Endothelial cell of hepatic sinusoid (primary cell): ENCODE data around the gene CPNE8.
"Not testable (repeated sequence)": the region's sequence is repeated elsewhere in the genome, so short reads cannot be mapped to it uniquely, and the experiment has no call there.

Experiments
- in situ Hi-C: cut with HindIII; loops from 2 replicates; pipeline ENCODE4 v1.10.0; 2017; ENCODE audit warnings: low sequenced_read_pairs

Gene CPNE8

GRCh38 chr12:38744041-38744440, 161.3 kb downstream of the CPNE8 start:
- in situ Hi-C loops, result no loop called here

- in situ Hi-C loops, result not testable (repeated sequence)
These were observed 162.9 kb downstream of the CPNE8 start for GRCh38 chr12:38742496-38742895.

GRCh38 chr12:38736821-38737220, 168.6 kb downstream of the CPNE8 start:
- in situ Hi-C loops, result no loop called here

GRCh38 chr12:38732761-38733160, 172.6 kb downstream of the CPNE8 start:
- in situ Hi-C loops, result no loop called here

- in situ Hi-C loops, result loop anchor here (10.0 kb wide), 1 partner anchor 46 kb away; no protein-coding TSS in a partner anchor
These were observed 176.5 kb downstream of the CPNE8 start for GRCh38 chr12:38728894-38729293.

GRCh38 chr12:38721611-38722252, 183.7 kb downstream of the CPNE8 start:
- in situ Hi-C loops, result loop anchor here (10.0 kb wide), 1 partner anchor 53 kb away; no protein-coding TSS in a partner anchor

GRCh38 chr12:38720661-38721060, 184.7 kb downstream of the CPNE8 start:
- in situ Hi-C loops, result loop anchor here (10.0 kb wide), 1 partner anchor 54 kb away; no protein-coding TSS in a partner anchor

- in situ Hi-C loops, result no loop called here
These were observed 192.1 kb downstream of the CPNE8 start for GRCh38 chr12:38713294-38713693.

GRCh38 chr12:38711054-38711453, 194.3 kb downstream of the CPNE8 start:
- in situ Hi-C loops, result no loop called here

GRCh38 chr12:38708466-38708865, 196.9 kb downstream of the CPNE8 start:
- in situ Hi-C loops, result no loop called here

GRCh38 chr12:38707648-38708047, 197.7 kb downstream of the CPNE8 start:
- in situ Hi-C loops, result no loop called here

- in situ Hi-C loops, result no loop called here
These were observed 208.1 kb downstream of the CPNE8 start for GRCh38 chr12:38697289-38697688.

- in situ Hi-C loops, result no loop called here
These were observed 210.3 kb downstream of the CPNE8 start for GRCh38 chr12:38695057-38695456.

GRCh38 chr12:38691164-38691563, 214.2 kb downstream of the CPNE8 start:
- in situ Hi-C loops, result no loop called here

- in situ Hi-C loops, result no loop called here
These were observed 214.7 kb downstream of the CPNE8 start for GRCh38 chr12:38690646-38691045.

- in situ Hi-C loops, result no loop called here
These were observed 215.7 kb downstream of the CPNE8 start for GRCh38 chr12:38689704-38690103.

- in situ Hi-C loops, result no loop called here
These were observed 216.2 kb downstream of the CPNE8 start for GRCh38 chr12:38689195-38689594.

- in situ Hi-C loops, result no loop called here
These were observed 222.9 kb downstream of the CPNE8 start for GRCh38 chr12:38682521-38682920.

- in situ Hi-C loops, result no loop called here
These were observed 235.9 kb downstream of the CPNE8 start for GRCh38 chr12:38669530-38669929.

- in situ Hi-C loops, result no loop called here
These were observed 236.3 kb downstream of the CPNE8 start for GRCh38 chr12:38669081-38669480.

GRCh38 chr12:38666425-38666824, 239.0 kb downstream of the CPNE8 start:
- in situ Hi-C loops, result no loop called here

GRCh38 chr12:38664661-38665269, 240.6 kb downstream of the CPNE8 start:
- in situ Hi-C loops, result no loop called here

- in situ Hi-C loops, result no loop called here
These were observed 242.6 kb downstream of the CPNE8 start for GRCh38 chr12:38662829-38663228.
